ENCODE results near the gene PPP1R37.

Gene PPP1R37

DNA sequence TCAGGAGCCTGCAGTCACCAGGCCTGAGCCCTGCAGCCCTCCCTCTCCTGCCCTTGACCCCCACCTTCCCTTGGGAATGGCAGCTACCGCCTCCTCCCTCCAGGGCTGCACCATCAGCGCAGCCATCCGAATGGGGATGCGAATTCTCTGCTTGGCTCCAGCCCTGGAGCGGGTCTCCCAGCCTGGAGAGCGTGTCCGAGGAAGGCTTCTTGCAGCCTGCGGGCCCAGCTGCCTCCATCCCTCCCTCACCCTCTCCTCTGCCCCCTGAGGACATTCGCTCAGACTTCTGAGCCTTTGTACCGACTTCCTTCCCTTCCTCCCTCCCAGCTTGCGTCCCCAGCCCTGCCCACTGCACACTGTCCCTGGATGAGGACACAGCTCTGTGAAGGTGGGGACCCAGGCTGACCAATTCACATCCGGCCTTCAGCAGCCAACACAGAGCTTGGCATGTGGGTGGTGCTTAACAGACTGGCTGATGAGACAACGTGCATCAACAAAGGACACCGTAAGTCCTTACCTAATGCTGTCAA lies 73.8 kb downstream of the PPP1R37 start:
- no peak overlapping the region for H3K27ac ChIP-seq (ENCODE audit: low read depth, low read length)
- peaks cover 0 to 2% (median 0%) of the 10 kb centered on the region in 5 donors for H3K36me3 ChIP-seq (ENCODE audit: control insufficient read depth in 5 of 5, insufficient read depth in 5 of 5, low read length in 5 of 5)
- H3K4me3 ChIP-seq (ENCODE audit: low read depth in 1 of 5, low read length in 5 of 5) = no peak overlapping the region
- no peaks in the 10 kb centered on the region for H3K9me3 ChIP-seq (ENCODE audit: control insufficient read depth in 5 of 5, low read length in 5 of 5)
- peaks cover 9 to 14% (median 14%) of the 10 kb centered on the region in 5 donors for H3K27me3 ChIP-seq (ENCODE audit: control insufficient read depth in 5 of 5, insufficient read depth in 4 of 5, low read length in 5 of 5)
- peaks cover 0 to 34% (median 13%) of the 10 kb centered on the region in 5 donors for H3K4me1 ChIP-seq (ENCODE audit: control insufficient read depth in 5 of 5, insufficient read depth in 5 of 5, low read length in 5 of 5)
- H3K9ac ChIP-seq (ENCODE audit: low read length in 5 of 5) = peak overlapping the region in 1 of 5 donors; percentile 20

- Histone ChIP-seq H3K4me1 (ENCODE audit: control insufficient read depth in 5 of 5, insufficient read depth in 5 of 5, low read length in 5 of 5) (peaks cover 3 to 42% (median 17%) of the 10 kb centered on the region in 5 donors), H3K36me3 (ENCODE audit: control insufficient read depth in 5 of 5, insufficient read depth in 5 of 5, low read length in 5 of 5) (peaks cover 0 to 2% (median 0%) of the 10 kb centered on the region in 5 donors), H3K27ac (ENCODE audit: low read depth, low read length) (no peak overlapping the region), H3K9me3 (ENCODE audit: control insufficient read depth in 5 of 5, low read length in 5 of 5) (no peaks in the 10 kb centered on the region), H3K4me3 (ENCODE audit: low read depth in 1 of 5, low read length in 5 of 5) (no peak overlapping the region), H3K27me3 (ENCODE audit: control insufficient read depth in 5 of 5, insufficient read depth in 4 of 5, low read length in 5 of 5) (peaks cover 0 to 4% (median 0%) of the 10 kb centered on the region in 5 donors), H3K9ac (ENCODE audit: low read length in 5 of 5) (no peak overlapping the region)
Observed at GRCh38 chr19:45168767-45169351, 75.9 kb downstream of the PPP1R37 start.

- Histone ChIP-seq H3K27me3 (ENCODE audit: control insufficient read depth in 5 of 5, insufficient read depth in 4 of 5, low read length in 5 of 5) (peaks cover 0 to 2% (median 0%) of the 10 kb centered on the region in 5 donors), H3K4me1 (ENCODE audit: control insufficient read depth in 5 of 5, insufficient read depth in 5 of 5, low read length in 5 of 5) (peaks cover 3 to 37% (median 14%) of the 10 kb centered on the region in 5 donors), H3K4me3 (ENCODE audit: low read depth in 1 of 5, low read length in 5 of 5) (no peak overlapping the region), H3K9me3 (ENCODE audit: control insufficient read depth in 5 of 5, low read length in 5 of 5) (no peaks in the 10 kb centered on the region), H3K36me3 (ENCODE audit: control insufficient read depth in 5 of 5, insufficient read depth in 5 of 5, low read length in 5 of 5) (peaks cover 0 to 2% (median 0%) of the 10 kb centered on the region in 5 donors), H3K9ac (ENCODE audit: low read length in 5 of 5) (no peak overlapping the region), H3K27ac (ENCODE audit: low read depth, low read length) (no peak overlapping the region)
Observed at GRCh38 chr19:45169602-45170001, 76.6 kb downstream of the PPP1R37 start.

DNA sequence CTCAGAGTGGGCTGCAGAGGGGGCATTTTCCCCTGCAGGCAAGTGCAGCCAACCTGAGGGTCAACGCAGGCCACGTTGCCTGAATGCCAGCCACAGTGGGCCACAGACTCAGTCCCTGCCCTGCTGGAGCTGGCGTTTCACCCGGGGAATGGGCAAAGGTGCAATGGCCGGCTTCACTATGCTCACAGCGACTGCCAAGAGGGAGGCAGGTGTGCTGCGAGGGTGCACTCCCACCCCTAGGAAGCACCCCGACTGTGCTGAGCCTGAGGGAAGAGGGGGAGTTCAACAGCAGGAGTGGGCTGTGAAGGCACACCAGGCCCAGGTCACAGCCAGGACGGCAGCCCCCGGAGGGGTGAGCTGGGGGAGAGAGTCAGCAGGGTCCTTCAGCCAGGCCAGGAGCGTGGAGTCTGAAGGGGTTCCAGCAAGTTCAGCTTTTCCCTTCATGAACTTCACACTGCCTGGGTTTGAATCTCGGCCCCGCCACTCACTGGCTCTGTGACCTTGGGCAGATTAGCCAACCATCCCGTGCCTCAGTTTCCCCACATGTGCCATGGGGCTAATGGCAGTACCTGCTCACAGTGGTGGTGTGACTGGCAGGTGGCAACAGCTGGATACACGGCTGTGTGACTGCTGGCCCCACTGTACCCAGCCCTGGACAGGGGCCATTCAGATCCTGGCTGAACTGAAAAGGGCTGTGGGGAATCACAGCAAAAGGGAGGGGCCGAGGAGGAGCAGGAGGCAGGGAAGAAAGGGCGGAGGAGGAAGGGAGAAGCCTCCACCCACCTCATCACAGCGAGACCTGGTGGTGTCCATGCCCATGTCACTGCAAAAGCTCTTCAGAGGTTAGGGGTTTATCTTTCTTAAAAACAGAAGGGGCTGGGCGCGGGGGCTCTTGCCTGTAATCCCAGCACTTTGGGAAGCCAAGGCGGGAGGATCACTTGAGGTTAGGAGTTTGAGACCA lies 77.4 kb downstream of the PPP1R37 start:
- H3K9me3 ChIP-seq (ENCODE audit: control insufficient read depth in 5 of 5, low read length in 5 of 5) = no peaks in the 10 kb centered on the region
- peaks cover 0 to 32% (median 8%) of the 10 kb centered on the region in 5 donors for H3K4me1 ChIP-seq (ENCODE audit: control insufficient read depth in 5 of 5, insufficient read depth in 5 of 5, low read length in 5 of 5)
- no peak overlapping the region for H3K4me3 ChIP-seq (ENCODE audit: low read depth in 1 of 5, low read length in 5 of 5)
- no peak overlapping the region for H3K9ac ChIP-seq (ENCODE audit: low read length in 5 of 5)
- no peak overlapping the region for H3K27ac ChIP-seq (ENCODE audit: low read depth, low read length)
- no peaks in the 10 kb centered on the region for H3K27me3 ChIP-seq (ENCODE audit: control insufficient read depth in 5 of 5, insufficient read depth in 4 of 5, low read length in 5 of 5)
- peaks cover 0 to 2% (median 0%) of the 10 kb centered on the region in 5 donors for H3K36me3 ChIP-seq (ENCODE audit: control insufficient read depth in 5 of 5, insufficient read depth in 5 of 5, low read length in 5 of 5)

DNA sequence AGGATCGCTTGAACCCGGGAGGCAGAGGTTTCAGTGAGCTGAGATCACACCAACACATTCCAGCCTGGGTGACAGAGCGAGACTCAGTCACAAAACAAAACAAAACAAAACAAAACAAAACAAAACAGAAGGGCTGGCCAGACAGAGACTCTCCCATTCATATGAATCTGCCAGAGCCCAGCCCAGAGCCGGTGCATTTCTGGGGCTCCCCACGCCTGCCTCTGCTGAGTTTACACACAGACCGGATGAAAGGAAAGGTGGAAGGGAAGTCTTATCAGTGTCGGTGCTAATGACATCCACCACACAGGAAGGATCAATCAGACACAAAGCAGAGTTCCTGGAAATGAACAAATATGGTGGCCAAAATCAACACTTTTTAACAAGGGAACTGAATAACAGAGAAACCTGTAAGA lies 78.2 kb downstream of the PPP1R37 start:
- Histone ChIP-seq H3K9me3 (ENCODE audit: control insufficient read depth in 5 of 5, low read length in 5 of 5) (no peaks in the 10 kb centered on the region), H3K9ac (ENCODE audit: low read length in 5 of 5) (no peak overlapping the region), H3K27ac (ENCODE audit: low read depth, low read length) (no peak overlapping the region), H3K27me3 (ENCODE audit: control insufficient read depth in 5 of 5, insufficient read depth in 4 of 5, low read length in 5 of 5) (no peaks in the 10 kb centered on the region), H3K36me3 (ENCODE audit: control insufficient read depth in 5 of 5, insufficient read depth in 5 of 5, low read length in 5 of 5) (peaks cover 0 to 2% (median 0%) of the 10 kb centered on the region in 5 donors), H3K4me3 (ENCODE audit: low read depth in 1 of 5, low read length in 5 of 5) (no peak overlapping the region), H3K4me1 (ENCODE audit: control insufficient read depth in 5 of 5, insufficient read depth in 5 of 5, low read length in 5 of 5) (peaks cover 0 to 32% (median 8%) of the 10 kb centered on the region in 5 donors)

- Histone ChIP-seq H3K9me3 (ENCODE audit: control insufficient read depth in 5 of 5, low read length in 5 of 5) (no peaks in the 10 kb centered on the region), H3K27ac (ENCODE audit: low read depth, low read length) (no peak overlapping the region), H3K36me3 (ENCODE audit: control insufficient read depth in 5 of 5, insufficient read depth in 5 of 5, low read length in 5 of 5) (peaks cover 0 to 2% (median 0%) of the 10 kb centered on the region in 5 donors), H3K9ac (ENCODE audit: low read length in 5 of 5) (no peak overlapping the region), H3K4me3 (ENCODE audit: low read depth in 1 of 5, low read length in 5 of 5) (no peak overlapping the region), H3K27me3 (ENCODE audit: control insufficient read depth in 5 of 5, insufficient read depth in 4 of 5, low read length in 5 of 5) (no peaks in the 10 kb centered on the region), H3K4me1 (ENCODE audit: control insufficient read depth in 5 of 5, insufficient read depth in 5 of 5, low read length in 5 of 5) (peaks cover 2 to 24% (median 8%) of the 10 kb centered on the region in 5 donors)
Observed at GRCh38 chr19:45172173-45172572, 79.2 kb downstream of the PPP1R37 start.

DNA sequence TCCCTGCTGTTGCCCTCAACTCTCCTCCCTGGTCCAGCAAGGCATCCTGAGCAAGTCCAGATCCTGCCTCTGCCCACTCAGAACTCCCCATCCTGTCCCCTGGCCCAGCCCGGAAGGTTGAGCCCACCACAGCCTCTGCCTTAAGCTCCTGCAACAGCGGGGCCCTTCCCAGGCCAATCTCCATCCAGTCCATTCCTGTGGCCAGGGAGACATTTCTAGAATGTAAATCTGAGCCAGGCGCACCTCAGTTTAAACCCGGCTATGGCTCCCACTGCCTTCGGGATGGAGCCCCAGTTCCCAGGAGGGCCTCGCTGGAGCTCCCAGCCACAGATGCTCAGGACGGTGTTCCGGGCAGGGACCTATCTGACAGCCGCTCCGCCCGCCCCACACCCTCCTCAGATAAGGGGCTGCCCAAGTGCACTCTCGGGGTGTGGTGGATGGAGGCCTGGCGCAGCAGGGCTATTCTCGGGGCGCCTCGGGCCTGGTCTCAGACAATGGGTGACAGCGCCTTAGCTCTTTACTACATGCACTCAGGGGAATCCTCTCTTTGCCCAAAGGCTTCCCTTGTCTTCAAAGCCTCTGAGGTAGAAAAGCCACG lies 79.7 kb downstream of the PPP1R37 start:
- Histone ChIP-seq H3K27me3 (ENCODE audit: control insufficient read depth in 5 of 5, insufficient read depth in 4 of 5, low read length in 5 of 5) (no peaks in the 10 kb centered on the region), H3K4me3 (ENCODE audit: low read depth in 1 of 5, low read length in 5 of 5) (no peak overlapping the region), H3K9ac (ENCODE audit: low read length in 5 of 5) (peak overlapping the region in 1 of 5 donors; percentile 11), H3K36me3 (ENCODE audit: control insufficient read depth in 5 of 5, insufficient read depth in 5 of 5, low read length in 5 of 5) (peaks cover 0 to 2% (median 0%) of the 10 kb centered on the region in 5 donors), H3K4me1 (ENCODE audit: control insufficient read depth in 5 of 5, insufficient read depth in 5 of 5, low read length in 5 of 5) (peaks cover 3 to 28% (median 13%) of the 10 kb centered on the region in 5 donors), H3K27ac (ENCODE audit: low read depth, low read length) (no peak overlapping the region), H3K9me3 (ENCODE audit: control insufficient read depth in 5 of 5, low read length in 5 of 5) (no peaks in the 10 kb centered on the region)

DNA sequence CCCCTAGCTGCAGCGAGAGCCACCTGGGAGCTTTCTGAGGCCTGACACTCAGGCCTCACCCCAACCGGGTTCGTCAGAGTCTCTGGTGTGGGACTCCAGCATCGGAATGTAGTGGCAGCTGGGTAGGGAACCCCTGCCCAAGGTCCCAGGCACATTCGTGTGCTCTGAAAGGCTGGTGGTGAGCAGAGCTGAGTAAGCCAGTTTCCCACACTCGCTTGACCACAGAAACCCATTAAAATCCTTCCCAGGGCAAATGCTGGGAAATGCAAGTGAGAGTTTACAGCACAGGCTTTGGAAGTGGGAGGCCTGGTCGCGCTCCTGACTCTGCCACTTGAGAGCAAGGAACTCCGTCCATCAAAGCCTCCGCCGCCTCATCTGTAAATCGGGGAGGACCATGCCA lies 80.8 kb downstream of the PPP1R37 start:
- peaks cover 5 to 29% (median 17%) of the 10 kb centered on the region in 5 donors for H3K4me1 ChIP-seq (ENCODE audit: control insufficient read depth in 5 of 5, insufficient read depth in 5 of 5, low read length in 5 of 5)
- H3K4me3 ChIP-seq (ENCODE audit: low read depth in 1 of 5, low read length in 5 of 5) = no peak overlapping the region
- peaks cover 0 to 2% (median 0%) of the 10 kb centered on the region in 5 donors for H3K36me3 ChIP-seq (ENCODE audit: control insufficient read depth in 5 of 5, insufficient read depth in 5 of 5, low read length in 5 of 5)
- H3K9ac ChIP-seq (ENCODE audit: low read length in 5 of 5) = peak overlapping the region in 1 of 5 donors; percentile 30
- H3K27ac ChIP-seq (ENCODE audit: low read depth, low read length) = no peak overlapping the region
- H3K9me3 ChIP-seq (ENCODE audit: control insufficient read depth in 5 of 5, low read length in 5 of 5) = no peaks in the 10 kb centered on the region
- H3K27me3 ChIP-seq (ENCODE audit: control insufficient read depth in 5 of 5, insufficient read depth in 4 of 5, low read length in 5 of 5) = peaks cover 0 to 3% (median 0%) of the 10 kb centered on the region in 5 donors

DNA sequence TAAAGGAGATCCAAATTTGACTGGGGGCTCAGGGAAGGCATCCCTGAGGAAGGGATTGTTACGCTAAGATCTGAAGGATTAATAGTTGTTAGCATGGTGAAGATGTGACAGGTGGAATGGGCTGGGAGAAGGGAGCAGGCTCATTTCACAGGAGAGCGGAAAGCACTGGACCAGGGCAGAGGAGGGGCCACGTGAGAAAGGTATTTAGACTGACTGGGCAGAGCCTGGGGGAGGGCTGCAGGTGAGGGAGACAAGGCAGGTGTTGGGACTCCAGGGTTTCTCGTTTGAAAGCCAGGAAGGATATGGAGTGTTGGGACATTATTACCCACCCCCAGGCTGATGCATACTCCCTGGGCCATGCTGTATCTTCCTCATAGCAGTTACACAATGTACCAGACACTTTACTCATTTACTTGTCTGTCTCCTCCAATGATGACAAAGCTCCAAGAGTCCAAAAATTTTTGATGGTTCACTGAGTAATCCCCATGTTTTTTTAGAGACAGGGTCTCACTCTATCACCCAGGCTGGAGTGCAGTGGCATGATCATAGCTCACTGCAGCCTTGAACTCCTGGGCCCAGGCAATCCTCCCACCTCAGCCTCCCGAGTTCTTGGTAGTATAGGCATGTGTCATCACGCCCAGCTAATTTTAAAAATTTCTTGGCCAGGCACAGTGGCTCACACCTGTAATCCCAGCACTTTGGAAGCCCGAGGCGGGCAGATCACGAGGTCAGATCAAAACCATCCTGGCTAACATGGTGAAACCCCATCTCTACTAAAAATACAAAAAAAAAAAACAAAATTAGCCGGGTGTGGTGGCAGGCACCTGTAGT lies 82.8 kb downstream of the PPP1R37 start:
- H3K9me3 ChIP-seq (ENCODE audit: control insufficient read depth in 5 of 5, low read length in 5 of 5) = no peaks in the 10 kb centered on the region
- peaks cover 0 to 3% (median 0%) of the 10 kb centered on the region in 5 donors for H3K27me3 ChIP-seq (ENCODE audit: control insufficient read depth in 5 of 5, insufficient read depth in 4 of 5, low read length in 5 of 5)
- no peak overlapping the region for H3K9ac ChIP-seq (ENCODE audit: low read length in 5 of 5)
- peaks cover 8 to 41% (median 32%) of the 10 kb centered on the region in 5 donors for H3K4me1 ChIP-seq (ENCODE audit: control insufficient read depth in 5 of 5, insufficient read depth in 5 of 5, low read length in 5 of 5)
- H3K4me3 ChIP-seq (ENCODE audit: low read depth in 1 of 5, low read length in 5 of 5) = no peak overlapping the region
- H3K36me3 ChIP-seq (ENCODE audit: control insufficient read depth in 5 of 5, insufficient read depth in 5 of 5, low read length in 5 of 5) = peaks cover 0 to 3% (median 0%) of the 10 kb centered on the region in 5 donors
- H3K27ac ChIP-seq (ENCODE audit: low read depth, low read length) = no peak overlapping the region
